Kidney (tissue), 14 donors: ENCODE measurements around the gene RERE. TPM values are rescaled to one million over a fixed set of nuclear protein-coding genes. Genes with fewer than 3 reads are reported as not detected.

Source experiments
- DNase-seq, 5 donors: peaks; one replicate each; pipeline ENCODE4 v3.0.0-alpha.2; 2013 to 2020
- FAIRE-seq: peaks from 2 replicates; lab custom pipeline; 2012; peaks lifted over from hg19 to GRCh38; lab: Jason Lieb, UNC
- H3K27ac ChIP-seq, 2 donors: one replicate each; pipeline ENCODE4 v1.7.0; 2013; ENCODE audit warnings: low read depth in 2 of 2, low read length in 2 of 2, inconsistent platforms in 1 of 2
- H3K27me3 ChIP-seq: one replicate; pipeline ENCODE4 v1.7.1; 2013; ENCODE audit warnings: low read length, inconsistent platforms; ENCODE audit not compliant: control insufficient read depth, insufficient read depth
- H3K36me3 ChIP-seq, 3 donors: one replicate each; pipeline versions ENCODE4 v1.7.0 to v1.7.1; 2013; ENCODE audit warnings: low read length in 3 of 3, control low read depth in 1 of 3, inconsistent platforms in 1 of 3; ENCODE audit not compliant: insufficient read depth in 3 of 3, control insufficient read depth in 2 of 3
- H3K4me1 ChIP-seq, 3 donors: one replicate each; pipeline versions ENCODE4 v1.7.0 to v1.7.1; 2013; ENCODE audit warnings: low read length in 3 of 3, inconsistent platforms in 1 of 3, low read depth in 1 of 3; ENCODE audit not compliant: control insufficient read depth in 2 of 3, insufficient read depth in 2 of 3
- H3K4me3 ChIP-seq, 3 donors: one replicate each; pipeline versions ENCODE4 v1.7.0 to v1.8.1; 2013; ENCODE audit warnings: low read length in 3 of 3, control low read depth in 1 of 3, inconsistent platforms in 1 of 3
- H3K9ac ChIP-seq, 3 donors: one replicate each; pipeline versions ENCODE4 v1.7.0 to v1.7.1; 2013; ENCODE audit warnings: low read length in 3 of 3, control low read depth in 1 of 3, inconsistent platforms in 1 of 3
- H3K9me3 ChIP-seq, 3 donors: one replicate each; pipeline versions ENCODE4 v1.7.0 to v1.7.1; 2013; ENCODE audit warnings: low read length in 3 of 3, control low read depth in 1 of 3, inconsistent platforms in 1 of 3; ENCODE audit not compliant: control insufficient read depth in 2 of 3, insufficient read depth in 1 of 3
- intact Hi-C: fragments of 100-400 bp; cut with DNase I; formaldehyde crosslinking; loops from one replicate; pipeline ENCODE4 v1.11.1; 2022
- polyA plus RNA-seq: library from polyadenylated mRNA; stranded (reverse); fragments of 350-450 nt; fragmentation: Illumina TruSeq; extraction: RNeasy Lipid Tissue Mini Kit (QIAGEN cat#74804); gene quantifications from one replicate; pipeline ENCODE4 v1.2.3, GENCODE V29; 2014; ENCODE audit warnings: low read depth, low replicate concordance; ENCODE audit not compliant: insufficient read depth
- total RNA-seq: library from RNA; stranded (reverse); fragmentation: NEBNext Ultra II Directional; extraction: Animal tissue kit (Norgen Biotek cat#: 25700); gene quantifications from one replicate; pipeline ENCODE4 v1.2.1, GENCODE V29; 2021
- TF ChIP-seq, protein P1 (sequence below): IDR thresholded peaks from 3 replicates; pipeline ENCODE4 v1.5.1; 2012; ENCODE audit warnings: mild to moderate bottlenecking, moderate library complexity, borderline replicate concordance; ENCODE audit not compliant: insufficient read depth; ENCODE audit errors: extremely low read depth
- donor health status: control.
- donor health status: control.
- donor health status: control.
- donor health status: control.
- donor health status: control.
- donor health status: DM: yes; HTN: yes; CAD: no.
- donor health status: Normal renal cell carcinoma (clear cell type).

RERE gene
- total and polyA plus RNA-seq, 2 donors from 2014 or later = 37.2 to 176 TPM

DNA sequence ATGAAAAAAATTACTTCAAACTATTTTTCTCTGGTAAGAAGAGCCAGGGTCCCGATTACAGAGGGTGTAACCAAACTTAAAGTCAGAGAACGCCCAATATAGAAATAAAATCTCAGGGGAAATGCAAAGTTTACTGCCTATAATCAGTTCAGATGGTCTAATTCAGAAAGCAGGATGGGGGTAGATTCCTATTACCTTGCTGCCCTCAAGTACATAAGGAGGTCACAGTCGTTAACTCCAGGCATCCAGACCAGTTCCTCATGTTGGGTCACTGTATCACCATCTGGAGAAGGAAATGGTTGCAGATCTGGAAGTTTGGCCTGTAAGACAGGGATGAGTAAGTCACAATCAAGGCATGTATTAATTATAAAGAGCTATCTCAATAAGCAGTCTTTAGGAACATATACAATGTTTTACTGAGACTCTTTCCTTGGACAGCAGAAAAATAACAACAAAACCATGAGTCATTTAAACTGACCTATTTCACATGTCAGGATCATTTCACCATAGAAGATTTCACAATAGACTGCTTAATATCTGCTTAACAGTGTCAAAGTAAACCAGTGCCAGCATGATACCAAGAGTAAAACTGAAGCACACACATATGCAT is 320.1 kb downstream of the RERE start:
- H3K4me3 ChIP-seq = no peak overlapping the region
- TF ChIP-seq, protein P1, sequence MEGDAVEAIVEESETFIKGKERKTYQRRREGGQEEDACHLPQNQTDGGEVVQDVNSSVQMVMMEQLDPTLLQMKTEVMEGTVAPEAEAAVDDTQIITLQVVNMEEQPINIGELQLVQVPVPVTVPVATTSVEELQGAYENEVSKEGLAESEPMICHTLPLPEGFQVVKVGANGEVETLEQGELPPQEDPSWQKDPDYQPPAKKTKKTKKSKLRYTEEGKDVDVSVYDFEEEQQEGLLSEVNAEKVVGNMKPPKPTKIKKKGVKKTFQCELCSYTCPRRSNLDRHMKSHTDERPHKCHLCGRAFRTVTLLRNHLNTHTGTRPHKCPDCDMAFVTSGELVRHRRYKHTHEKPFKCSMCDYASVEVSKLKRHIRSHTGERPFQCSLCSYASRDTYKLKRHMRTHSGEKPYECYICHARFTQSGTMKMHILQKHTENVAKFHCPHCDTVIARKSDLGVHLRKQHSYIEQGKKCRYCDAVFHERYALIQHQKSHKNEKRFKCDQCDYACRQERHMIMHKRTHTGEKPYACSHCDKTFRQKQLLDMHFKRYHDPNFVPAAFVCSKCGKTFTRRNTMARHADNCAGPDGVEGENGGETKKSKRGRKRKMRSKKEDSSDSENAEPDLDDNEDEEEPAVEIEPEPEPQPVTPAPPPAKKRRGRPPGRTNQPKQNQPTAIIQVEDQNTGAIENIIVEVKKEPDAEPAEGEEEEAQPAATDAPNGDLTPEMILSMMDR = no peak
- H3K27ac ChIP-seq = no peak overlapping the region
- no peaks in the 10 kb centered on the region for H3K27me3 ChIP-seq
- no peak for DNase-seq
- peaks cover 0 to 10% (median 2%) of the 10 kb centered on the region in 3 donors for H3K36me3 ChIP-seq
- no peak for FAIRE-seq
- peaks cover 0 to 3% (median 0%) of the 10 kb centered on the region in 3 donors for H3K4me1 ChIP-seq
- intact Hi-C loops = no loop called here
- no peaks in the 10 kb centered on the region for H3K9me3 ChIP-seq
- H3K9ac ChIP-seq = no peak overlapping the region

DNA sequence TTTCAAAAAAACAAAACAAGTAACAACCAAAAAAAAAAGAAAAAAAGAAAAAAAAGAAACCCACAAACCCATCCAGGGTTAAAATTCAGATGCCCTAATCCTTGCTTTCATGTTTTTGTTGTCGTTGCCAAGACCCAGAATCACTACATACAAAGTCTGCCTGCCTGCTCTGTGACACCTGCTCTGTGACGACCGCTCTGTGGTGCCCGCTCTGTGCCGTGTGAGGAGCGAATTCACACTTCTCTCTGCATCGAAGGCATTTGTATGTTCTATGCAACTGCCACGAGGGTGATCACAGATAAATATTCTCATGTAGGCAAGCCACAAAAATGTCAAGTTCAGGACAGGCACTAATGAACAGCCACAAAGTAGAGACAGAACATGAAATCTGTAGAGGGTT is 321.0 kb downstream of the RERE start:
- no peaks in the 10 kb centered on the region for H3K9me3 ChIP-seq
- H3K4me3 ChIP-seq = no peak overlapping the region
- intact Hi-C loops = no loop called here
- no peak for FAIRE-seq
- H3K4me1 ChIP-seq = peaks cover 0 to 3% (median 0%) of the 10 kb centered on the region in 3 donors
- no peak for DNase-seq
- H3K27me3 ChIP-seq = no peaks in the 10 kb centered on the region
- H3K27ac ChIP-seq = no peak overlapping the region
- no peak overlapping the region for H3K9ac ChIP-seq
- H3K36me3 ChIP-seq = peaks cover 0 to 10% (median 2%) of the 10 kb centered on the region in 3 donors
- TF ChIP-seq, protein P1 = no peak

DNA sequence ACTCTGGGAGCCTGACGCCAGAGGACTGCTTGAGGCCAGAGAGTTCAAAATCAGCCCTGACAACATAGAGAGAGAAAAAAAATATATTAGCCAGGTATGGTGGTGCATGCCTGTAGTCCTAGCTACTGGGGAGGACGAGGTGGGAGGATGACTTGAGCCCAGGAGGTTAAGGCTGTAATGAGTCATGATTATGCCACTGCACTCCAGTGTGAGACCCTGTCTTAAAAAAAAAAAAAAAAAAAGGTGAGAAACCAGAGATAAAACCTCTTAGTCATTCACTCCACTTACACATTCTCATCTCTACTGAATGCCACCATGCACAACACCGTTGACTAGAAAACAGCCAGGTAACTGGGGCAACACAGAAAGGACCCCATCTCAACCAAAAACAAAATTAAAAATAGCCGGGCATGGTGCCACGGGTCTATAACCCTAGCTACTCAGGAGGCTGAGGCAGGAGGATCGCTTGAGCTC is 321.5 kb downstream of the RERE start:
- peaks cover 0 to 10% (median 2%) of the 10 kb centered on the region in 3 donors for H3K36me3 ChIP-seq
- DNase-seq (no peak), FAIRE-seq (no peak)
- no peak overlapping the region for H3K27ac ChIP-seq
- peaks cover 0 to 3% (median 0%) of the 10 kb centered on the region in 3 donors for H3K4me1 ChIP-seq
- intact Hi-C loops = no loop called here
- TF ChIP-seq, protein P1 = no peak
- no peak overlapping the region for H3K9ac ChIP-seq
- no peaks in the 10 kb centered on the region for H3K27me3 ChIP-seq
- no peaks in the 10 kb centered on the region for H3K9me3 ChIP-seq
- no peak overlapping the region for H3K4me3 ChIP-seq
